ENCODE measurements around the gene S100A16.
"Not testable (repeated sequence)": the region's sequence is repeated elsewhere in the genome, so short reads cannot be mapped to it uniquely, and the experiment has no call there.

Gene S100A16, protein sequence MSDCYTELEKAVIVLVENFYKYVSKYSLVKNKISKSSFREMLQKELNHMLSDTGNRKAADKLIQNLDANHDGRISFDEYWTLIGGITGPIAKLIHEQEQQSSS

DNA sequence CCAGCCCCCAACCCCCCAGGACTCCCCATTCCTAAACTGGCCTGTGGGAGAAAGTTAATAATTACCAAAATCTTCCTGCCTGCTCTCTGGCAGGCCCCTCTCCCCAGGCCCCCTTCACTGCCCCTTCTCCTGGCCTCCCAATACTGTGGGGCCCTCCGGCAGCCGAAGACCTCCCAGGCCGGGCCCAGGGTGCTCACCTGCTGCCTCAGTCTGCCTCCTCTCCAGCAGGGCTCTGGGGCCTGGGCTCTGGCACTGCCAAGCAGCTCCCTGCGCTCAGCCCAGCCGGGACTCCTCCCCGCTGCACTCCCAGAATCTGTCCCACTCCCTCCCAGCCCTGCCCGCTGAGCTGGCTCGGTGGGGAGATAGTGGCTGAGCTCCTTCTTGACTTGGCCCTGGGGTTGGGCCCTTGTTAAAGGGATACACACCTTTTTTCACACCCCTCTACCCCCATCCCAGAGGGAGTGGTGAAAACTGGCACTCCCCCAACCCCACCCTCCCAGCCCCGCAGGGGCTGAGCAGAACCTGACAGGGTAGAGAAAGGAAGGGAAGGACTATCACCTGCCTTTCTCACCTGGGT, at the start of gene S100A16:
TSS of gene S100A16 (minus strand) at position 383 of the 577 bp plus-strand sequence. CDS start 4,986 bp downstream, outside the sequence.
- DNase-seq (ENCODE audit: low read depth in 2 of 3, low spot score in 2 of 3), result no peak

DNA sequence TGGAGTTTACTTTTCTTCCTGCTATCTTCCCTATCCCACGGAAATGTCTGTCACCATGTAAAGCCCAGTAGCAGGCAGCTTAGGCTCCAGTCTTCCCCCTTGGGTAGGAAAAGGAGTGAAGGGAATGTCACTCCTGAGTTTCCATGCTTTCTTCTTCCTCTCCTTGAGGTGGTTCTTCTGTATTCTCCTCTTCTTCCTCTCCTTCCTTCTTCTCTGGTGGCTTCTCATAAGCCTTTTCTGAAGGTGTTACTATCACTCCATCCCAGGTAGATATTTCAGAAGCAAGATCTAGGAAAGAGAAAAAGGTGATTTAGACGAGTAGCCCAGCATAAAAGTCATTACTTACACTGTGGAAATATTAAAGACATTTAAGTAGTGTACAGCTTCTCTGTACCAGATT, 49.3 kb upstream of the S100A16 start:
- no peak for DNase-seq (ENCODE audit: low read depth in 2 of 3, low spot score in 2 of 3)

DNA sequence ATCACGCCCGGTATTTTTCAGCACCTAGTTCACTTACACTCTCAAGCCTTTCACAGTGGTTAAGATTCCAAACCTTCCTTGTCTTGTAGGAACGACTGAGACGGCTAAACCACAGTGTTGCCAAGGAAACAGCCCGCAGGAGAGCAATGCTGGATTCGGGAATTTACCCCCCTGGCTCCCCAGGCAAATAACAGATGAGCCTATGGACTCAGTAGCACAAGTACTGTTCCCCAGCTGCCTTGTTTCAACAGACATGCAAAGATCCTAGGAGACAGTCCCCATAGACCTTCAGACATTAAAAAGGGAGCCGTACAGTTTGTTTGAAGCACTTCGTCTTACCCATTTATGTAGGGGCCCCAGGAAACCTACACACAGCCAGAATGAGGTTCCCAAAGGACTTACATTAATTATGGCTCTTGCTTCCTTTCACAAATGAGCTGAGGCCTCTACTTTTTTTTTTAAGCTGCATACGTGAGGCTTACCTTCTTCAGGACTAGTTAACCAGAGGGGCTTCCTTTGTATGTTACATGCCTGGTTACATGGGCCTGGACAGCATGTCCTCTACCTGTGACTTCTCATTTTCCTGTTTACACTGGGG, 48.3 kb upstream of the S100A16 start:
- no peak for DNase-seq (ENCODE audit: low read depth in 2 of 3, low spot score in 2 of 3)

DNA sequence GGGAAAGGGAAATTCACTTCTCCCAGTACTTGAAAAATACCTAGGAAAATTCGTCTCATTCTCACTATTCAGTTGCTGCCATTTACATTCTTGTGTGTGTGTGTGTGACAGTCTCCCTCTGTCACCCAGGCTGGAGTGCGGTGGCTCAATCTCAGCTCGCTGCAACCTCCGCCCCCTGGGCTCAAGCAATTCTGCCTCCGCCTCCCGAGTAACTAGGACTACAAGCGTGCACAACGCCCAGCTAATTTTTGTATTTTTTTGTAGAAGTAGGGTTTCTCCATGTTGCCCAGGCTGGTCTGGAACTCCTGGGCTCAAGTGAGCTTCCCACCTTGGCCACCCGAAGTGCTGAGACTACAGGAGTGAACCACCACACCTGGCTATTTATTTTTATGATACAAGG, 46.7 kb upstream of the S100A16 start:
- DNase-seq (ENCODE audit: low read depth in 2 of 3, low spot score in 2 of 3), result no peak

DNA sequence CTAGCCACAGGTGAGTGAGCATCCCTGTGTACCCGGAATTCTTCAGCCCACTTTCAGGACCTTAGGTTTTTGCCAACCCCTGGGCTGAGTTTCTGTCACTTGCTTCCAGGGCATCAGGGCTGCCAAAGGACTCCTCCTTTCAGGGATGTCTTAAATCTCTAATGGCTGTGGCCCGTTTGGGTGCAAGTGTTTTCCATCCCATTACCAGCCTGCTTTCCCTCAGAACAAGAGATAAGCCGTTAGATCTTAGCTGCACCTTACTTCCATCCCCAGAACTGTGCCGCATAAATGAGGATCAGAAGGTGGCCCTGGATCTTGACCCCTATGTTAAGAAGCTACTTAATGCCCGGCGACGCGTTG, 46.2 kb upstream of the S100A16 start:
- DNase-seq (ENCODE audit: low read depth in 2 of 3, low spot score in 2 of 3), result no peak

DNA sequence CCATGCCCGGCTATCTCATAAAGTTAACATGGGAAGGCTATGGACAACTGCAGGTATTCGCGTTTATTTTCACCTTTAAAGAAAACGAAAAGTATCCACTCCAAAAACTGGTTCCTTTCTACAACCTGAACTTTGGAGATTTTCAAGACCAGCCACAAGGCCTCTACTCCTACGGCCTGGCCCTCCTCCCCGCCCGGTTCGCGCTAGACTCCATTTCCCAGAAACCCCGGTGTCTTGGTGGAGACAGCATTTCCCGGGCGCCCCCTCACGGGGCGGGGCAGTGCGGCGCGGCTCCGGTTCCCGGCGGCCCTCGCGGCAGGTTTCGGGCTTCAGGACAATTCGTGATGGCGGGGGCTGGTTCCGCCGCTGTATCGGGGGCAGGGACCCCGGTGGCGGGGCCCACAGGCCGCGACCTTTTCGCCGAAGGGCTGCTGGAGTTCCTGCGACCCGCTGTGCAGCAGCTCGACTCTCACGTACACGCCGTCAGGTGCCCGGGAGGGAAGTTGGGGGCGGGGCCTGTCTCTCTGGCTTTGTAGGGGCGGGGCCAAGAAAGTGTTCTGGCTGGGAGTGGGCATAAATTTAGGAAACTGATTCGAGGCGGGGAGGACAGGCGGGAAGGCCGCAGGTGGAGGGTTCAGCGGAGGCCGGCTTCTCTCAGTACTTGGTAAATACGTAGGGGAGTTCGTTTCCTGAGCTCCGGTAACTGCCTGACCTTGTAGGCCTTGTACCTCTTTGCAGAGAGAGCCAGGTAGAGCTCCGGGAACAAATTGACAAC, 45.6 kb upstream of the S100A16 start, which contains the start of gene SNAPIN:
TSS of gene SNAPIN (plus strand) at position 304 of the 775 bp plus-strand sequence. CDS start at position 345, 41 bp downstream.
- DNase-seq (ENCODE audit: low read depth in 2 of 3, low spot score in 2 of 3), result peak; percentile 79 to 82 (median 80)

DNA sequence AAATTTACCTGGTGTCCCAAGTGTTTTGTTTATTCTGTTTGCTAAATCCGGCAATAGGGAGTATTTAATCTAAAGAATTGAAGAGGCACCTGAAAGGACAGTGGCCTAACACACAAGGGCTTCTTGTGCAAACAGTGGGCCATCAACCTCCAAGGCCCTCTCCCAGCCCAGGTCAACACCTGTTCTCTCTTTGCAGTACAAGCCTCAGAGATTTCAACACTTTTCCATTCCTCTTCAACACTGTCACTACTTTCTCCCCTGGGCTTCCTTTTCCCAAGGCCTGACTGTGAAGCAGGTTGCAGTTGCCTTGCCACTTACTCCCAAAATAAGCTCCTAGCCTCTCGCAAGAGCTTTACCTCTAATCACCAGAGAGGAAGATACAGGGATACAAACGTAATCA, 42.4 kb upstream of the S100A16 start:
- DNase-seq (ENCODE audit: low read depth in 2 of 3, low spot score in 2 of 3), result no peak

DNA sequence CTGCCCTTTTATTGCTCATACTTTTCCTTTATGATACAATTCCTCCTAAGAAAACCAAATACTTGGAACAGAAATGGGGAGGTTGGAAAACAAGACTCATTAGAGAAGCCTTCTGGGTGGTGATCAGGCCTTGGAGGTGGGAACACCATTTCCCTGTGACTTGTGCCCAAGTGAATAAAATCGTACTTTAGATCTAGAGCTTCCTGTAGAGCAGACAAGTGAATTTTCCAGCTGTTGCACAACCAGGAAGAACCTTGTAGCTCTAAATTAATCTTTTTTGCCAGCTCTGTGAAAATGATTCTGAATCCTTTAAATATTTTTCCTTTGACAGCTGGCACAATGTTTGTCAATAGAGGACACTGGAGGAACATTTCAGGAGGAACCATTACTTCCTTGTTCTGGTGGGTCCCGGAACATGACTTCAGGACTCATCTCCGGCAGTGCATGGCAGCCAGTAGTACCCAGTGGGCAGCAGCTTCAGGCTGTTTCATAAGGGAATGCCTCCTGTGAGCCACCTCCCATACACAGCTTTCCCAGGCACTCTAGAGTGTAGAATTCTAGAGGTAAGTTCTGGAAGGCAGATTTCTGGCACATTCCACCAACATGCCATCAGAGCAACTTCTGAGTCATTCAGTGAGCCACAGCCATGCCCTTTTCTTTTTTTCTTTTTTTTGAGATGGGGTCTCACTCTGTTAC, 40.0 kb upstream of the S100A16 start:
- no peak for DNase-seq (ENCODE audit: low read depth in 2 of 3, low spot score in 2 of 3)

DNA sequence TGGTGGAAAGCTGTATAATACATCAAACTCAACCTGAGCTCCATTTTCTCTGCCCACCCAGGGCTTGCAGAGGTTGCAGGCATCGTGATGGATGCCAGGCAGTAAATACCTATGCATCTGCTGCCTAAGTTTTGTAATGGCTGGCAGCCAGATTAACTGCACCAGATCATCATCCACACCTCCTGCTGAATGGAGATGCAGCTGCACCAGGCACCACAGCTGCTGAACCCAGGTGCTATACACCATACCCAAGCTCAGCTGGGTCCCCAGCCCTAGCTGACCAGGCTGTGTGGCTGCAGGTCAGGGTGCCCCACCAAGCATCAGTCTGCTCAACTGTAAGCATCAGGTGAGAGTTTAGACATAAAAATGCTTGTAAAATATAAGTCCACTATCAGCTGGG, 38.8 kb upstream of the S100A16 start:
- no peak for DNase-seq (ENCODE audit: low read depth in 2 of 3, low spot score in 2 of 3)

DNA sequence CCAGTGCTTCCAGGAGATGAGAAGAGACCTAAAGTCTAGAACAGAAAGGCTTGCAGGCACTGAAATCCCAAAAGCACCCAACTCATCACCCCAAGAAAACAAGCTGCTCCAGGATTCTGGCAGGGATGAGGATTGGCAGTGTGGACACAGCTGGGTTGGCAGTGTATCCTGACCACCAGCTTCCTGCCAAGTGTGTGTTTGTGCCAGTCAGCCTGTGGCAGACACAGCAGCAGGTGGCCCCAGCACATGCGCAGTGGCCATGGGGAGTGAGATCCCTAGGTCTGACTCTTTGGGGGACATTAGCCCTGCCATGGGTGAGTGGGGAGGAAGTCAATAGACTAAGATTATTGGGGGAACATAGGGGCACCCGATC, 36.9 kb upstream of the S100A16 start:
- no peak for DNase-seq (ENCODE audit: low read depth in 2 of 3, low spot score in 2 of 3)

DNA sequence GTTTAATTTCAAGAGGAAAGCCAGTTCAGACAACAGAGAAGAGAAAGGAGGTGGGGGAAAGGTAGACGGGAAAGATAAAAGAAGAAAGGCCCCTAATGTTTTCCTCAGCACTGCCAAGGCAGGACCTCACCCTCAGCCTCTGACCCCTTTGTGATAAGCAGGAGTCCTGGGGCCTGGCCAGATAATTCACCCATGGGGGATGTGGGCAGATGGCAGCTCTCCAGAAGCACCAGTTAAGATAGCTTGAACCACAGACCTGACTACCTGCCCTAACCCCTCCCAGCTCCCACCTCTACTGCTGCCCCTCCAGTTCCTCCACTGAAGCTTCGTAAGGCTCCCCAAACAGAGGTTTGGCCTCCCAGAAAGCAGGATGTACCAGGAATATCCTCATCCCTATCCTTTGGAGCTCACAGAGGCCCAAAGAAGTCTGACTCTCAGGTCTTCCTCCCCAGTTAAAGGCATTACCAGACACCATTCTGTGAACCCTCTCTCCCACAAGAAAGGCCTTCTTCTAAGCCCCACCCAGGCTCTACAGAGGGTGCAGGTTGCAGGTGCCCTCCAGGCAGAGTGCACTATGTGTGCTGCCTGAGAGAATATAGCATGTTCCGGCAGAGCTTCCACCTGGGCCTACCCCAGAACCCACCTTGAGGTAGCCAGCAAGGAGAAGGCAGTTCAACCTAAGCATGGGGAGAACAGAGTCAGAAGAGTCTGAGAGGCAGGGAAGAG, 36.4 kb upstream of the S100A16 start:
- no peak for DNase-seq (ENCODE audit: low read depth in 2 of 3, low spot score in 2 of 3)

DNA sequence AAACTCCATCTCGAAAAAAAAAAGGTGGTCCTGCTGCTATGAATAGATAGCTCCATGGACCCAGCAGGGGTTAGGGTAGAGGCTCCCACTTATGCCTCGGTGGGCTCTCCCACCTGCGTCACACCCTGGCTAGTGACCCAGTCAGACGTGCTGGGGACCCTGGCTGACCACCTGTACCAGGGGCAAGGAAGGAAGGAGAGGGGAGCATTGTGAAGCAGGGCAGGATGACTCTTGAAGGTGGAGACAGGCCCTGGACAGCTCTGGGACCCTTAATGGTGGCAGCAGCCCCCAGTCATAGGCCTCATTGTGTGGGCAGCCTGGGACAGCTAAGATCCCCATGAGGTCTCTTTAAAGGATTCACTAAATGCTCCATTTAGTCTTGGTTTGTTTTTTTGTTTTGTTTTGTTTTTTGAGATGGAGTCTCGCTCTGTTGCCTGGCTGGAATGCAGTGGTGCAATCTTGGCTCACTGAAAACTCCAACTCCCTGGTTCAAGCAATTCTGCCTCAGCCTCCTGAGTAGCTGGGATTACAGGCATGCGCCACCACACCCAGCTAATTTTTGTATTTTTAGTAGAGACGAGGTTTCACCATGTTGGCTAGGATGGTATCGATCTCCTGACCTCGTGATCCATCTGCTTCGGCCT, 35.2 kb upstream of the S100A16 start:
- no peak for DNase-seq (ENCODE audit: low read depth in 2 of 3, low spot score in 2 of 3)

DNA sequence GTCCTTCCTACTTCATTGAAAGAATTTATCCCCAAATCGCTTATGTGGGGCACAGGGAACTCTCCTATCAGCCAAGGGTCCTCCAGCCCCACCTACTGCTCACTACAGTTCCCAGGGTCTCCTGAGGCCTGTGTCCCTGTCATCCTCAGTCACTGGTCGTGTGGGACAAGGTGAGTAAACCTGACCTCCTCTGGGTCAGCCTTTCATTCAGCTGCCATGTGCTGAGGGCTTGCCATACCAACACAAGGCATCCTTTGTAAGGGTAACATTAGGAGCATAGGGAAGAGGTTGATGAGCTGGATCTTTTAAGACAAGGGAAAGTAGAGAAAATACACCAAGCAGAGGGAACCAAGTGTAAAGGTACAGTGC, 34.4 kb upstream of the S100A16 start:
- DNase-seq (ENCODE audit: low read depth in 2 of 3, low spot score in 2 of 3), result no peak

DNA sequence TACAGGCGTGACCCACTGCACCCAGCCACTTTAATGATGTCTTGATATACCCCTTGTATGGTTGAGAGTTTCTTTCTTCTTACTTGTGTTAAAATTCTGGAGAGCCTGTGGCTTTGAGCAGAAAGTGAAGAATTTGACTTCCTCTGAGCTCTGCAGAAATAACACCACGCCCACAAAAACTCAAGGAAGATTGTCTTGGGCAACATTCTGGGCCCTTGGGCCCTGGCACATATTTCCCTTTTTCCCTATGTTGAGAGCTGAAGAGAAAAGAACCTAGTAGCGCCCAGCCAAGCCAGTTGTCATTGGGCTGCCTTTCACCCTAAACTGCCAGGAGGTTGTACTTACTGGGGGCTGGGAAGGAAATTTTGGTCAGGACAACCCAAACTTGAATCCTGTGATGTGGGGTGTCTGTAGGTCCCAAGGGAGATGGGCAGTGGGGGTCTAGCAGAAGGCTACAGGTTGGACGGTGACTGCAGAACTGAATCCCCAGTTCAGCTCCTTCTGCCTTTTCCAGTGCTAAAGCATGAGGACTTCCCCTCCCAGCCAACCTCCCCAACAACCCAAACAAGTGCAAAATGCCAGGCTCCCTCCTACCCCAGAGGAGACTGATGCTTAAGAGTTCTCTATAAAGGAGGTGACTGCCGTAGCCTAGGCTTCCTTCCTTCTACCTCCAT, 33.9 kb upstream of the S100A16 start:
- no peak for DNase-seq (ENCODE audit: low read depth in 2 of 3, low spot score in 2 of 3)

DNA sequence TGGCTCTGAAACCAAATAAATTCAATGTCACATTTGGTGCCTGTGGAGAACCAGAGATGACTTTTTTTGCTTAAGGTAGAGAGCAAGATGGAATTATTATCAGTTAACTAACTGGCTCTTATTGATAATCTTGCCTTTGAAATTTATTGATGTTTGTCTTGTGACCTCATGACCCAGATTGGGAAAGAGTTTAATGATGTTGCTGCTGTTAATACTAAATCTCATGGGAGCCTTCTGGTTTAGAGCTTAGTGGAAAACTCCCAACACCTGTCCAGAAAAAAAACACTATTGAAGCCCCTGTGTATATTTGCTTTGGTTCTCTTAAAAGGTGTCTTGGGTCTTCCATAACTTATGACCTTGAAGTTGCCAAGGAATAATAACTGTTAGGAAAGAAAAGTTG, 30.9 kb upstream of the S100A16 start:
- no peak for DNase-seq (ENCODE audit: low read depth in 2 of 3, low spot score in 2 of 3)

DNA sequence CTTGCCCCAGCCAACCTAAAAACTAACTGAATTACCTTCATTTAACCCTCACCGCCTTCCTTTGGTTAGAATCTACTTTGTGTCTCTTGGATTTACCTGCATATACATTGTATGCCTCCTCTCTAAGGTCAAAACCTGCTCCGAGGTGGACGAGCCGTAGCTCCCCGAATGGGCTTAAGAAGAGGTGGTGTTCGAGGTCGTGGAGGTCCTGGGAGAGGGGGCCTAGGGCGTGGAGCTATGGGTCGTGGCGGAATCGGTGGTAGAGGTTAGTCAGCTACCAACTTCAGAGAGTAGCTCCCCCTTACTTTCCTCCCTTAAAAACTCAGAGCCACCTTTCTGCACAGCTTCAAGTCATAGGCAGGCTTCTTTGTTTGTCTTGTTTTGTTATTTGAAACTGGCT, 30.2 kb upstream of the S100A16 start:
- DNase-seq (ENCODE audit: low read depth in 2 of 3, low spot score in 2 of 3), result no peak

DNA sequence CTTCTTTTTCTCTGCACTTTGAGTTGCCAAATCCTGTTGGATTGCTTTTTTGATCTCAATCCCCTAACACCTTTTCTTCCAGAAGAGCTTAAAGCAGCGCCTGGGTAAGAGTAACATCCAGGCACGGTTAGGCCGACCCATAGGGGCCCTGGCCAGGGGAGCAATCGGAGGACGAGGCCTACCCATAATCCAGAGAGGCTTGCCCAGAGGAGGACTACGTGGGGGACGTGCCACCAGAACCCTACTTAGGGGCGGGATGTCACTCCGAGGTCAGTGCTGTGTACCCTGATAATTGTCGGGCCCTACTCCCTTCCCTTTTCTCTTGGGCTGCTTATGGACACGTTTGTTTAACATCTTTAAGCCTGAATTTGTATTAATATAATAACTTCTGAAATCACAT, 29.2 kb upstream of the S100A16 start:
- no peak for DNase-seq (ENCODE audit: low read depth in 2 of 3, low spot score in 2 of 3)

DNA sequence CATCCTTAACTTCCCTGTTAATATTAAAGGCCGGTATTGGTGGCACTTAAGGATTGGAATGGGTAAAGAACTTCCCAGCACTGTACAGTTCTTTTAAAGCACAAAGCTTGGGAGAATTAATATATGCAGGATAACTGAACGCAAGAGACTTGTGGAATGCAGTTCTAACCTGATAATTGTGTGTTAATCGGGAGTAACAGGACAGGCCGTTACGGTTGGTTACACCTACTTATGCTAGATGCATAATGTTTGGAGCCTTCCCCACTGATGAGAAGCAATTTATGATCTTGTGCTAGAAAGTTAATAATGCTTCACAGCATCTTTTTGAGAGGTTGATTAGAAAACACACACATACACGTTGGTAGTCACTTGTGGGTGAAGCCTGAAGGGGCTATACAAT, 27.9 kb upstream of the S100A16 start:
- no peak for DNase-seq (ENCODE audit: low read depth in 2 of 3, low spot score in 2 of 3)

DNA sequence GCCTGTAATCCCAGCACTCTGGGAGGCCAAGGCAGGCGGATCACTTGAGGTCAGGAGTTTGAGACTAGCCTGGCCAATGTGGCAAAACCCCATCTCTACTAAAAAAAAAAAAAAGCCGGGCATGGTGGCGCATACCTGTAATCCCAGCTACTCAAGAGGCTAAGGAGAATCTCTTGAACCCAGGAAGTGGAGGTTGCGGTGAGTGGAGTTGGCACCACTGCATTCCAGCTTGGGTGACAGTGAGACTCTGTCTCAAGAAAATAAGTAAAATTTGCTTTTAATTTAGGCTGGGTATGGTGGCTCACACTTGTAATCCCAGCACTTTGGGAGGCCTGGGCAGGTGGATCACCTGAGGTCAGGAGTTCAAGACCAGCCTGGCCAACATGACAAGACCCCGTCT, 27.3 kb upstream of the S100A16 start:
- not testable (repeated sequence) for DNase-seq (ENCODE audit: low read depth in 2 of 3, low spot score in 2 of 3)

DNA sequence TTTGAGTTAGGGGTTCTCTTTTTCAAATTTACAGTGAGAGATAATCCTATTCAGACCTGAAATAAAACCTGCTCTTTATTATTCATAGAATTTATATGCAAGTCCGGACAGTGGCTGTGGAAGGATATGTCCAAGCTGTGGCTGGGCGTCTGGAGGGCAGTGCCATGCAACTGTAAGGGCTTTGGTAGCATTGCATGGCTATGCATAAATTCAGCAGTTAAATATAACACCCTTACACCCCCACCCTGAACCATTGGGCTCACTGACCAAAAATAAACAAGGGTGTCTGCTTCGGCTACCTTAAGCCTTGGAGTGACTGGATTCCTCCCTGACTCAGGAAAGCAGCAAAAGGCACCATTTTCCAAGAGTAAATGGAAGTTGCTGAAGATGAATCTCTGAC, 26.3 kb upstream of the S100A16 start:
- DNase-seq (ENCODE audit: low read depth in 2 of 3, low spot score in 2 of 3), result no peak

Measured in activated CD8-positive, alpha-beta memory T cell treated with anti-CD3 and anti-CD28 coated beads for 48 hours (primary cell).